ENCODE data around the gene ZNF488. TPM values are rescaled to one million over a fixed set of nuclear protein-coding genes. Genes with fewer than 3 reads are reported as not detected.

ZNF488 gene
- total and polyA plus RNA-seq, 2 donors (not counting 1 experiment from before 2014, with no cell fraction given): not detected

DNA sequence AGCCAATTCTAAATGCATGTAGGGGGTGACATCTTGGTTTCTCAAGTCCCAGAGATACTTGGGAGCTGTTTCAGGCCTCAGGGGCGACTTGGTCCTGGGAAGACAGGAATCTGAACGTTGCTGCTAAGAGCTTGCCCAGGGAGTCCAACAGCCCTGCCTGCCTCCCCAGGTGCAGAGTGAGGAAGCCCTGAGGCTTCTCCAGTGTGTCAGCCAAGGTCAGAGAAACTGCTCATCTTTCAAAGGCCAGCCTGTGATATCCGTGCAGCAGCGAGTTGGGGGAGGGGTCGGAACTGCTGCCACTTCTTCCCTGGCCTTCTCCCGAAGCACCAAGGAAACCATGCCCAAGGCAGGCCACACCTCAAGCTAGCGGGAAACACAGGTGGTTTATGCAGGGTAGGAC is 52.1 kb downstream of the ZNF488 start:
- intact Hi-C loops (cut with micrococcal nuclease): no loop called here
- ChIA-PET CTCF (interaction anchor here (0.6 kb wide), 1 partner anchor 107 kb away, joined by 4 read pairs; no protein-coding TSS in a partner anchor), POLR2A (no interaction called here)
- ATAC-seq (ENCODE audit: low read depth): no peak
- no peak overlapping the region for H3K4me2 ChIP-seq (replicated peaks; ENCODE audit: low read depth, low read length, poor library complexity, severe bottlenecking)
- WGBS (ENCODE audit: insufficient coverage): 78% methylated on average over 5 of the region's 7 CpGs
- H3K4me1 ChIP-seq (ENCODE audit: control insufficient read depth in 2 of 2, insufficient read depth in 2 of 2, low read length in 2 of 2): no peaks in the 10 kb centered on the region
- no peak overlapping the region for H3K27ac Mint-ChIP-seq
- no peak overlapping the region for H3K27ac ChIP-seq (ENCODE audit: low read length in 2 of 2)
- no peak for DNase-seq
- no peaks in the 10 kb centered on the region for H3K79me2 ChIP-seq (ENCODE audit: control insufficient read depth, insufficient read depth, low read length)
- peaks cover 0 to 15% (median 0%) of the 10 kb centered on the region in 3 donors for H3K9me3 ChIP-seq (ENCODE audit: control extremely low read depth in 1 of 3, control insufficient read depth in 2 of 3, insufficient read depth in 1 of 3, low read length in 2 of 3)
- H3K4me3 Mint-ChIP-seq: no peak overlapping the region
- no peak overlapping the region for H2AFZ ChIP-seq (ENCODE audit: insufficient read depth, low read depth, low read length, poor library complexity, severe bottlenecking)
- H4K20me1 ChIP-seq (ENCODE audit: control insufficient read depth, insufficient read depth, low read length, poor library complexity, severe bottlenecking): no peaks in the 10 kb centered on the region
- H3K4me3 ChIP-seq (ENCODE audit: control extremely low read depth in 1 of 5, extremely low read depth in 1 of 5, insufficient read depth in 1 of 5, low read depth in 2 of 5, low read length in 4 of 5): no peak overlapping the region
- no peaks in the 10 kb centered on the region for H3K36me3 ChIP-seq (replicated peaks in 1 of 2; ENCODE audit: control extremely low read depth in 1 of 2, control insufficient read depth in 1 of 2, extremely low read depth in 1 of 2, insufficient read depth in 2 of 2, low read length in 1 of 2)
- no peak overlapping the region for H3K9ac ChIP-seq (ENCODE audit: low read length)
- no peaks in the 10 kb centered on the region for H3K4me1 Mint-ChIP-seq
- H3K27me3 Mint-ChIP-seq: peaks cover 11% of the 10 kb centered on the region
- TF ChIP-seq, protein P1, sequence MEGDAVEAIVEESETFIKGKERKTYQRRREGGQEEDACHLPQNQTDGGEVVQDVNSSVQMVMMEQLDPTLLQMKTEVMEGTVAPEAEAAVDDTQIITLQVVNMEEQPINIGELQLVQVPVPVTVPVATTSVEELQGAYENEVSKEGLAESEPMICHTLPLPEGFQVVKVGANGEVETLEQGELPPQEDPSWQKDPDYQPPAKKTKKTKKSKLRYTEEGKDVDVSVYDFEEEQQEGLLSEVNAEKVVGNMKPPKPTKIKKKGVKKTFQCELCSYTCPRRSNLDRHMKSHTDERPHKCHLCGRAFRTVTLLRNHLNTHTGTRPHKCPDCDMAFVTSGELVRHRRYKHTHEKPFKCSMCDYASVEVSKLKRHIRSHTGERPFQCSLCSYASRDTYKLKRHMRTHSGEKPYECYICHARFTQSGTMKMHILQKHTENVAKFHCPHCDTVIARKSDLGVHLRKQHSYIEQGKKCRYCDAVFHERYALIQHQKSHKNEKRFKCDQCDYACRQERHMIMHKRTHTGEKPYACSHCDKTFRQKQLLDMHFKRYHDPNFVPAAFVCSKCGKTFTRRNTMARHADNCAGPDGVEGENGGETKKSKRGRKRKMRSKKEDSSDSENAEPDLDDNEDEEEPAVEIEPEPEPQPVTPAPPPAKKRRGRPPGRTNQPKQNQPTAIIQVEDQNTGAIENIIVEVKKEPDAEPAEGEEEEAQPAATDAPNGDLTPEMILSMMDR (IDR thresholded peaks at IDR 0.05): no peak
- TF ChIP-seq EZH2 (IDR thresholded peaks at IDR 0.05; ENCODE audit: borderline replicate concordance, insufficient read depth, low read depth, low read length, poor library complexity, severe bottlenecking): no peak
- no peaks in the 10 kb centered on the region for H3K9me3 Mint-ChIP-seq (ENCODE audit: insufficient read depth)
- no peaks in the 10 kb centered on the region for H3K27me3 ChIP-seq (replicated peaks in 1 of 4; ENCODE audit: control extremely low read depth in 1 of 4, control insufficient read depth in 3 of 4, insufficient read depth in 4 of 4, low read length in 3 of 4)

DNA sequence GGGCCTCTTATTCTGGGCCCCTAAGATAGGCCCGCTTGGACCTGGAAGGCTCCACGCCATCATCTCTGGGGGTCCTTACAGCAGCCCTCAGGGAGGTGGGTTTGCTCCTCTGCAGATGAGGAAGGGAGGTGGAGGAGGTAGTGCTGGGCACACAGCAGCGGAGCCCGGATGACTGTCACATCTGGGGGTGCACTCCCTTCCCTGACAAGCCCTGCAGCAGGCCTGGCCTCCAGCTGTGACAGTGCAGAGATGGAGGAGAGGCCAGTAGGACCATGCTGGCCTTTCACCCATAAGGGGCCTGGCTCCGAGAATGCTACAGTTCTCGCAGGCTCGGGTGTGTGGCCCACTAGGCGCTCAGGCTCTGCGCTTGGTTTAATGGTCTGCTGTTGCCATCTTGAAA is 52.6 kb downstream of the ZNF488 start:
- WGBS (ENCODE audit: insufficient coverage): 94% methylated on average over 8 of the region's 9 CpGs
- ChIA-PET CTCF (interaction anchor here (1.7 kb wide), 1 partner anchor 9 kb away, joined by 4 read pairs; no protein-coding TSS in a partner anchor), POLR2A (no interaction called here)
- Mint-ChIP-seq H3K9me3 (ENCODE audit: insufficient read depth) (no peaks in the 10 kb centered on the region), H3K27ac (no peak overlapping the region), H3K27me3 (peaks cover 9% of the 10 kb centered on the region), H3K4me3 (no peak overlapping the region), H3K4me1 (no peaks in the 10 kb centered on the region)
- ATAC-seq (ENCODE audit: low read depth) (no peak), DNase-seq (no peak)
- H4K20me1 ChIP-seq (ENCODE audit: control insufficient read depth, insufficient read depth, low read length, poor library complexity, severe bottlenecking): no peaks in the 10 kb centered on the region
- no peaks in the 10 kb centered on the region for H3K27me3 ChIP-seq (replicated peaks in 1 of 4; ENCODE audit: control extremely low read depth in 1 of 4, control insufficient read depth in 3 of 4, insufficient read depth in 4 of 4, low read length in 3 of 4)
- H3K4me2 ChIP-seq (replicated peaks; ENCODE audit: low read depth, low read length, poor library complexity, severe bottlenecking): no peak overlapping the region
- no peaks in the 10 kb centered on the region for H3K79me2 ChIP-seq (ENCODE audit: control insufficient read depth, insufficient read depth, low read length)
- H3K27ac ChIP-seq (ENCODE audit: low read length in 2 of 2): no peak overlapping the region
- no peak overlapping the region for H3K9ac ChIP-seq (ENCODE audit: low read length)
- no peak overlapping the region for H2AFZ ChIP-seq (ENCODE audit: insufficient read depth, low read depth, low read length, poor library complexity, severe bottlenecking)
- no peak for TF ChIP-seq EZH2 (IDR thresholded peaks at IDR 0.05; ENCODE audit: borderline replicate concordance, insufficient read depth, low read depth, low read length, poor library complexity, severe bottlenecking)
- TF ChIP-seq, protein P1 (IDR thresholded peaks at IDR 0.05): no peak
- peaks cover 0 to 15% (median 0%) of the 10 kb centered on the region in 3 donors for H3K9me3 ChIP-seq (ENCODE audit: control extremely low read depth in 1 of 3, control insufficient read depth in 2 of 3, insufficient read depth in 1 of 3, low read length in 2 of 3)
- intact Hi-C loops (cut with micrococcal nuclease): no loop called here
- no peak overlapping the region for H3K4me3 ChIP-seq (ENCODE audit: control extremely low read depth in 1 of 5, extremely low read depth in 1 of 5, insufficient read depth in 1 of 5, low read depth in 2 of 5, low read length in 4 of 5)
- no peaks in the 10 kb centered on the region for H3K4me1 ChIP-seq (ENCODE audit: control insufficient read depth in 2 of 2, insufficient read depth in 2 of 2, low read length in 2 of 2)
- no peaks in the 10 kb centered on the region for H3K36me3 ChIP-seq (replicated peaks in 1 of 2; ENCODE audit: control extremely low read depth in 1 of 2, control insufficient read depth in 1 of 2, extremely low read depth in 1 of 2, insufficient read depth in 2 of 2, low read length in 1 of 2)

Data from B cell (primary cell).